B cell (primary cell): ENCODE results near the gene APOF.

Source experiments
- CTCF ChIP-seq: fragments of 200-600 bp; IDR thresholded peaks from one replicate; pipeline ENCODE4 v1.8.0; 2022; ENCODE audit warnings: antibody characterized with exemption, mild to moderate bottlenecking
- EZH2 ChIP-seq: IDR thresholded peaks from 2 replicates; pipeline ENCODE4 v1.6.1; 2012; ENCODE audit warnings: borderline replicate concordance, low read depth, mild to moderate bottlenecking, moderate library complexity, low read length; ENCODE audit not compliant: insufficient read depth, poor library complexity, severe bottlenecking

DNA sequence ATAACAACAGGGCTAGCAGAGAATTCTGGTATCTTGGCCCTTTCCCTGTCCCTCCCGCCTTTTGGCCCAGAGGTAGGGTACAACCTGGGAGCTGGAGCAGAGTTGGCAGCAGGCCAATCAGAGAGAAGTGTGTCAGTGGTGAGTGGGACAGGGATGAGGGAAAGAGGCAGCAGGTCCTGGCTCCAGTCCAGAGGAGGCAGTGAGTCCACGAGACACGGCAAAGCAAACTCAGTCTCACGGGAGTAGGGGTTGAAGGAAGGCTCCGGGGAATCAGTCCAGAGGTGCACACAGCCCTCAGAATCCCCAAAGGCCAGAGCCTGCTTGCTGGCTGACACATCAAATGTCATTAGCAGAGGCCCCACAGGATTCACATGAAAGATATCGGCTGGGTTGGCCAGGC is 36.1 kb downstream of the APOF start:
- TF ChIP-seq CTCF = no peak
- no peak for TF ChIP-seq EZH2
